Fibroblast of the aortic adventitia (primary cell): Measurements from ENCODE around the gene ALPK3. TPM values are rescaled to one million over a fixed set of nuclear protein-coding genes. Genes with fewer than 3 reads are reported as not detected.

Experiments
- DNase-seq: peaks from one replicate; pipeline ENCODE4 v3.0.0-alpha.2; 2010; ENCODE audit warnings: low read depth
- H3K4me3 ChIP-seq: 2 replicates; pipeline ENCODE4 v1.5.1; 2011; ENCODE audit warnings: low read depth, mild to moderate bottlenecking, control low read depth, low read length, moderate library complexity
- total RNA-seq: library from RNA; depleted of rRNA; stranded (reverse); fragments of >200 nt; gene quantifications from 2 replicates; pipeline ENCODE4 v1.2.3, GENCODE V29; 2012; ENCODE audit warnings: low replicate concordance
- TF ChIP-seq, protein P1 (sequence below): IDR thresholded peaks from 2 replicates; pipeline ENCODE4 v1.5.1; 2011; ENCODE audit warnings: mild to moderate bottlenecking, low read length, control low read depth, inconsistent platforms; ENCODE audit not compliant: insufficient read depth

Gene ALPK3
- total RNA-seq, 1 donor = 0.18 TPM

DNA sequence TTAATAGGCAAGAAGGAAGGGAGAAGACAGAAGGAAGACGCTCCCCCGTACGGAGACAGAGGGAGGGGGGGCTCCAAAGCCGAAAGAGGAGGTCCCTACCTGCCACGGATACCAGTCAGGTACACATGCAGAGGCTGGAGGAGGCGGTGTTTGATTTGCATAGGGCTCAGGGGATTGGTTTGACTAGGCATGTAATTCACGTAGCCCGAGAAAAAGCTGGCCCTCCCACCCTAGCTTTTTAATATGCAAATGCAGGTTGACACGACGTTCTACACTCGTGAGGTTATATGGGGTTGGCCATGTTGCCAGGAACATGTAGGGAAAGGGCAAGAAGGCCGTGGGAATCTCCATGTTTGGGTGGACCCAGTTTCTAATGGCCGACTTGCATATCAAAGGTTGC lies 39.0 kb upstream of the ALPK3 start:
- TF ChIP-seq, protein P1, sequence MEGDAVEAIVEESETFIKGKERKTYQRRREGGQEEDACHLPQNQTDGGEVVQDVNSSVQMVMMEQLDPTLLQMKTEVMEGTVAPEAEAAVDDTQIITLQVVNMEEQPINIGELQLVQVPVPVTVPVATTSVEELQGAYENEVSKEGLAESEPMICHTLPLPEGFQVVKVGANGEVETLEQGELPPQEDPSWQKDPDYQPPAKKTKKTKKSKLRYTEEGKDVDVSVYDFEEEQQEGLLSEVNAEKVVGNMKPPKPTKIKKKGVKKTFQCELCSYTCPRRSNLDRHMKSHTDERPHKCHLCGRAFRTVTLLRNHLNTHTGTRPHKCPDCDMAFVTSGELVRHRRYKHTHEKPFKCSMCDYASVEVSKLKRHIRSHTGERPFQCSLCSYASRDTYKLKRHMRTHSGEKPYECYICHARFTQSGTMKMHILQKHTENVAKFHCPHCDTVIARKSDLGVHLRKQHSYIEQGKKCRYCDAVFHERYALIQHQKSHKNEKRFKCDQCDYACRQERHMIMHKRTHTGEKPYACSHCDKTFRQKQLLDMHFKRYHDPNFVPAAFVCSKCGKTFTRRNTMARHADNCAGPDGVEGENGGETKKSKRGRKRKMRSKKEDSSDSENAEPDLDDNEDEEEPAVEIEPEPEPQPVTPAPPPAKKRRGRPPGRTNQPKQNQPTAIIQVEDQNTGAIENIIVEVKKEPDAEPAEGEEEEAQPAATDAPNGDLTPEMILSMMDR = no peak
- no peak for DNase-seq
- no peak overlapping the region for H3K4me3 ChIP-seq

DNA sequence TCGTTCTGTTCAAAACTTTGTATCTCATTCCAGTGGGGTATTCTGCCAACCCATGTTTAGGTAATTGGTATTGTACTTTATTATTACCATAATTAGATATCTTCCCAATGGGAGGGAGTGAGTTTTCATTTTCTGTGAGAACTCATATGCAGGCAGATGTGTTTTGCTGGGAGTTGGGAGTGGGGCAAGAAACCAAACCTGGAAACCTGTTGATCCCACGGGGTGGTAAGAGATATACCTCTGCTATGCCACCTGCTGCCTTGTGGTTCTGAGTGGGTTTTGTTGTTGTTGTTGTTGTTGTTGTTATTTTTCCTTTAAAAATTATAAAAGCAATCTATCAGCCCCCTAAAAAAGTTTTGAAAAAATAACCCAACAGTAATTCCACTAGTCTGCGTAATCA lies 36.7 kb upstream of the ALPK3 start:
- TF ChIP-seq, protein P1 = no peak
- DNase-seq = no peak
- H3K4me3 ChIP-seq = no peak overlapping the region

DNA sequence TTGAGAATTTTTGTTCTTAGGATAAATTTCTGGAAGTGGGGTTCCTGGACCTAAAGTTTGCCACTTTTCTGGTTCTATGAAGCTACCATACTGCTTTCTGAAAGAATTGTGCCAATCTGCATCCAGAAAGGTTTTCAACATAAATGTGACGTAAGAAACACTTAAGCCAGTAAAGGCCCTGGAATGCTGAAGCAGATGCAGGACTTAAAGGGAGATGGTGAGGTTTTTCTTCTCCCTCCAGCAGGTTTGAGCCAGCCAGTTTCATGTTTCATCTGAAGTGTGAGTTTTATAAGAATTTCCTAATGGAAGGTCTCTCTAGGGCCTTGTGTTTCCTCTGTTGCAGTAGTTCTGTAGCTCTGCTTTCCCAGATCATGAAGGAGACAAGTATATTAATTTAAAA lies 35.7 kb upstream of the ALPK3 start:
- DNase-seq = no peak
- H3K4me3 ChIP-seq = no peak overlapping the region
- TF ChIP-seq, protein P1 = no peak

DNA sequence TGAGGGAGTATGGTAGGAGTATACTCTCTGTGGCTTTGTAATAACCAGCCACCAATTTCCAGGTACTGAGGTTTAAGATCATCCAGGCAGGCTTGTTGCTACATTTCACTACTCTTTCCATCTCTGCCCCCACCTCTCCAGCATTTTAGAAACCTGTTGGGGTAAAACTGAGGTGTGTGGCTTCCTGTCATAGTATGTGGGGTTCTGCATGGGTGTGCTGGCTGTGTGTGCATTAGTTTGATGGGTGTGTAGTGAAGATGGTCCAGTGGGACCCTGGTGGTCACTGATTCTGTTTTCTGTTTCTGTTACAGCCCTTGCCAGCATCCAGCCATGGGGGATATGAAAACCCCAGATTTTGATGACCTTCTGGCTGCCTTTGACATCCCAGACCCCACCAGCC lies 34.8 kb upstream of the ALPK3 start:
- TF ChIP-seq, protein P1 = no peak
- DNase-seq = no peak
- H3K4me3 ChIP-seq = no peak overlapping the region

DNA sequence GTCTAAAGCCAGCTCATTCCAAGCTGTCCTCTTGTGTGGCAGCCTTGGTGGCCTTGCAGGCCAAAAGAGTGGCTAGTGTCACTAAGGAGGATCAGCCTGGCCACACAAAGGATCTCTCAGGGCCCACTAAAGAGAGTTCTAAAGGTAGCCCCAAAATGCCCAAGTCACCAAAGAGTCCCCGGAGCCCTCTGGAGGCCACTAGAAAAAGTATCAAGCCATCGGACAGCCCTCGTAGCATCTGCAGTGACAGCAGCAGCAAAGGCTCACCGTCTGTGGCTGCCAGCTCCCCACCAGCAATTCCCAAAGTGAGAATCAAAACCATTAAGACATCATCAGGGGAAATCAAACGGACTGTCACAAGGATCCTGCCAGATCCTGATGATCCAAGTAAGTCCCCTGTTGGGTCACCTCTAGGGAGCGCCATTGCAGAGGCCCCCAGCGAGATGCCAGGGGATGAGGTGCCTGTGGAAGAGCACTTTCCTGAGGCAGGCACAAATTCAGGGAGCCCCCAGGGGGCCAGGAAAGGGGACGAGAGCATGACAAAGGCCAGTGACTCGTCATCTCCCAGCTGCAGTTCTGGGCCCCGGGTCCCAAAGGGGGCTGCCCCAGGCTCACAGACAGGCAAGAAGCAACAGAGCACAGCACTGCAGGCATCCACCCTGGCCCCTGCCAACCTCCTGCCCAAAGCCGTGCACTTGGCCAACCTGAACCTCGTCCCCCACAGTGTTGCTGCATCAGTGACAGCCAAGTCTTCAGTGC lies 33.5 kb upstream of the ALPK3 start:
- no peak overlapping the region for H3K4me3 ChIP-seq
- no peak for DNase-seq
- TF ChIP-seq, protein P1 = no peak

DNA sequence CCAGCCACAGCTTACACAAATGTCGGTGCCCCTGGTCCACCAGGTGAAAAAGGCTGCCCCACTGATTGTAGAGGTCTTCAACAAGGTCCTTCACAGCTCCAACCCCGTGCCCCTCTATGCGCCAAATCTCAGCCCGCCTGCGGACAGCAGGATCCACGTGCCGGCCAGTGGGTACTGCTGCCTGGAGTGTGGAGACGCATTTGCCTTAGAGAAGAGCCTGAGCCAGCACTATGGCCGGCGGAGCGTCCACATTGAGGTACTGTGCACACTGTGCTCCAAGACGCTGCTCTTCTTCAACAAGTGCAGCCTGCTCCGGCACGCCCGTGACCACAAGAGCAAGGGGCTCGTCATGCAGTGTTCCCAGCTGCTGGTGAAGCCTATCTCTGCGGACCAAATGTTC lies 32.9 kb upstream of the ALPK3 start:
- TF ChIP-seq, protein P1 = no peak
- H3K4me3 ChIP-seq = no peak overlapping the region

DNA sequence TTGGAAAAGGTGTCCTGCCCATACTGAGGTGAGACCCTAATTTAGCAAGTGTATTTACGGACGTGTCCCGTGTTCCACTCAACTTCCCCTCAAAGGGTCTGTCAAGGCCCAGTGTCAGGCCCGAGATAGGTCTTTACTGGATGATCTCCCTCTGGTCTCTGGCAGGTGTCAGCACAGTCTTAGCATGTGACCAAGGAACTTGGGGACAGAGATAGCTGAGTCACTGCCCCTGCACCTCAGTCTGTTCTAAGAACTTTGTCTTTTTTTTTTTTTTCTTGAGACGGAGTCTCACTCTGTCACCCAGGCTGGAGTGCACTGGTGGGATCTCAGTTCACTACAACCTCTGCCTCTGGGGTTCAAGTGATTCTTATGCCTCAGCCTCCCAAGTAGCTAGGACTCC lies 32.1 kb upstream of the ALPK3 start:
- TF ChIP-seq, protein P1 = no peak
- DNase-seq = no peak
- H3K4me3 ChIP-seq = no peak overlapping the region

More for the DNA sequence above, 32.9 kb upstream of the ALPK3 start:
- DNase-seq = no peak
